Coronary artery (tissue), 2 donors: ENCODE data around the gene LMOD1.
A peak's percentile ranks its signal among the peaks of the same experiment; 100 is the strongest.

Experiments
- DNase-seq: peaks from one replicate; pipeline ENCODE4 v3.0.0-alpha.2; 2017; ENCODE audit warnings: low spot score
- H3K27ac ChIP-seq, 2 donors: fragments of 200-600 bp; sonication (generic); one replicate each; pipeline ENCODE4 v1.5.1; 2016 to 2019
- H3K4me3 ChIP-seq: fragments of 200-600 bp; sonication (generic); 2 replicates; pipeline ENCODE4 v1.5.1; 2016; ENCODE audit warnings: mild to moderate bottlenecking, moderate library complexity
- CTCF ChIP-seq: fragments of 200-600 bp; sonication (generic); IDR thresholded peaks from one replicate; pipeline ENCODE4 v1.5.1; 2019; ENCODE audit warnings: antibody characterized with exemption

LMOD1 gene

GRCh38 chr1:201939574-201939973 lies 6.8 kb downstream of the LMOD1 start:
- Histone ChIP-seq H3K4me3 (peak overlapping the region; percentile 93), H3K27ac (peak overlapping the region; percentile 83 to 86)
- DNase-seq: no peak
- TF ChIP-seq CTCF: no peak

- no peak for DNase-seq
- Histone ChIP-seq H3K27ac (peak overlapping the region; percentile 83 to 86), H3K4me3 (peak overlapping the region; percentile 93)
- no peak for TF ChIP-seq CTCF
These were observed 7.2 kb downstream of the LMOD1 start for GRCh38 chr1:201939148-201939547.

- peak overlapping the region; percentile 93 for H3K4me3 ChIP-seq
- no peak for DNase-seq
- TF ChIP-seq CTCF: no peak
- H3K27ac ChIP-seq: peak overlapping the region; percentile 83 to 86
These were observed 7.8 kb downstream of the LMOD1 start for GRCh38 chr1:201938440-201939035.

- DNase-seq: no peak
- no peak for TF ChIP-seq CTCF
- Histone ChIP-seq H3K4me3 (peak overlapping the region; percentile 93), H3K27ac (peak overlapping the region; percentile 83 to 86)
These were observed 8.6 kb downstream of the LMOD1 start for GRCh38 chr1:201937624-201938213.

- peak overlapping the region; percentile 53 for H3K4me3 ChIP-seq
- no peak for TF ChIP-seq CTCF
- peak overlapping the region; percentile 28 to 76 for H3K27ac ChIP-seq
- DNase-seq: no peak
These were observed 12.4 kb downstream of the LMOD1 start for GRCh38 chr1:201933840-201934430.

- no peak for DNase-seq
- TF ChIP-seq CTCF: no peak
- H3K27ac ChIP-seq: peak overlapping the region; percentile 33 to 44
- H3K4me3 ChIP-seq: peak overlapping the region; percentile 39
These were observed 15.5 kb downstream of the LMOD1 start for GRCh38 chr1:201930803-201931202.

- Histone ChIP-seq H3K4me3 (peak overlapping the region; percentile 39), H3K27ac (peak overlapping the region; percentile 33 to 44)
- no peak for DNase-seq
- TF ChIP-seq CTCF: no peak
These were observed 16.2 kb downstream of the LMOD1 start for GRCh38 chr1:201930137-201930536.
